T-helper 2 cell treated with Interferon-gamma antibody and Interleukin-4, amounts not matched to agents 5 μg/mL and 100 μg/mL, for 36 hours (primary cell): Measurements from ENCODE around the gene SPDYE6.
"Not testable (repeated sequence)": the region's sequence is repeated elsewhere in the genome, so short reads cannot be mapped to it uniquely, and the experiment has no call there.

ENCODE experiments used
- DNase-seq: peaks from one replicate; pipeline ENCODE4 v3.0.0; 2021; ENCODE audit warnings: low spot score
- H3K27ac Mint-ChIP-seq: one replicate; pipeline ENCODE4 v1.8.0; 2021; ENCODE audit warnings: mild to moderate bottlenecking, mixed read lengths
- H3K27me3 Mint-ChIP-seq: one replicate; pipeline ENCODE4 v1.8.0; 2021; ENCODE audit warnings: low read depth, mixed read lengths
- H3K36me3 Mint-ChIP-seq: one replicate; pipeline ENCODE4 v1.8.0; 2021; ENCODE audit warnings: low read depth, mixed read lengths
- H3K4me1 Mint-ChIP-seq: one replicate; pipeline ENCODE4 v1.8.0; 2021; ENCODE audit warnings: low read depth, mixed read lengths
- H3K4me3 Mint-ChIP-seq: one replicate; pipeline ENCODE4 v1.8.0; 2022; ENCODE audit warnings: mild to moderate bottlenecking, moderate library complexity, mixed read lengths
- H3K9me3 Mint-ChIP-seq: one replicate; pipeline ENCODE4 v1.8.0; 2021; ENCODE audit warnings: mixed read lengths

Gene SPDYE6

GRCh38 chr7:102387064-102387463 lies 30.8 kb upstream of the SPDYE6 start:
- no peak overlapping the region for H3K27ac Mint-ChIP-seq
- H3K36me3 Mint-ChIP-seq: peaks cover 8% of the 10 kb centered on the region
- H3K4me3 Mint-ChIP-seq: no peak overlapping the region
- H3K27me3 Mint-ChIP-seq: no peaks in the 10 kb centered on the region
- H3K4me1 Mint-ChIP-seq: no peaks in the 10 kb centered on the region
- H3K9me3 Mint-ChIP-seq: no peaks in the 10 kb centered on the region
- no peak for DNase-seq

- not testable (repeated sequence) for H3K27ac Mint-ChIP-seq, DNase-seq, H3K4me1 Mint-ChIP-seq, H3K9me3 Mint-ChIP-seq, H3K4me3 Mint-ChIP-seq, H3K27me3 Mint-ChIP-seq
- peaks cover 26% of the 10 kb centered on the region for H3K36me3 Mint-ChIP-seq
These were observed 25.6 kb upstream of the SPDYE6 start for GRCh38 chr7:102381696-102382425.

GRCh38 chr7:102380837-102381236 lies 24.6 kb upstream of the SPDYE6 start:
- H3K9me3 Mint-ChIP-seq, H3K27me3 Mint-ChIP-seq, H3K4me1 Mint-ChIP-seq, DNase-seq, H3K27ac Mint-ChIP-seq, H3K4me3 Mint-ChIP-seq: not testable (repeated sequence)
- H3K36me3 Mint-ChIP-seq: peaks cover 23% of the 10 kb centered on the region

- no peak for DNase-seq
- no peaks in the 10 kb centered on the region for H3K9me3 Mint-ChIP-seq
- H3K36me3 Mint-ChIP-seq: peaks cover 38% of the 10 kb centered on the region
- H3K4me1 Mint-ChIP-seq: peaks cover 5% of the 10 kb centered on the region
- no peak overlapping the region for H3K27ac Mint-ChIP-seq
- H3K27me3 Mint-ChIP-seq: no peaks in the 10 kb centered on the region
- H3K4me3 Mint-ChIP-seq: no peak overlapping the region
These were observed 20.8 kb upstream of the SPDYE6 start for GRCh38 chr7:102376964-102377466.

- H3K4me3 Mint-ChIP-seq, H3K4me1 Mint-ChIP-seq, H3K9me3 Mint-ChIP-seq, H3K27ac Mint-ChIP-seq, DNase-seq, H3K27me3 Mint-ChIP-seq: not testable (repeated sequence)
- H3K36me3 Mint-ChIP-seq: peaks cover 47% of the 10 kb centered on the region
These were observed 16.6 kb upstream of the SPDYE6 start for GRCh38 chr7:102372796-102373195.

- not testable (repeated sequence) for H3K27ac Mint-ChIP-seq, H3K27me3 Mint-ChIP-seq, DNase-seq, H3K4me1 Mint-ChIP-seq, H3K9me3 Mint-ChIP-seq, H3K4me3 Mint-ChIP-seq
- peaks cover 44% of the 10 kb centered on the region for H3K36me3 Mint-ChIP-seq
These were observed 13.8 kb upstream of the SPDYE6 start for GRCh38 chr7:102370038-102370437.

GRCh38 chr7:102365390-102365789 lies 9.1 kb upstream of the SPDYE6 start:
- H3K4me3 Mint-ChIP-seq: peak overlapping the region; percentile 91
- H3K27ac Mint-ChIP-seq, H3K4me1 Mint-ChIP-seq: not testable (repeated sequence)

GRCh38 chr7:102364394-102364886 lies 8.2 kb upstream of the SPDYE6 start:
- not testable (repeated sequence) for H3K9me3 Mint-ChIP-seq, H3K27me3 Mint-ChIP-seq, H3K4me1 Mint-ChIP-seq
- H3K36me3 Mint-ChIP-seq: peaks cover 18% of the 10 kb centered on the region
- peak overlapping the region; percentile 85 for H3K27ac Mint-ChIP-seq
- DNase-seq: peak; percentile 8
- peak overlapping the region; percentile 91 for H3K4me3 Mint-ChIP-seq

More at GRCh38 chr7:102365390-102365789, 9.1 kb upstream of the SPDYE6 start:
- not testable (repeated sequence) for H3K9me3 Mint-ChIP-seq, H3K27me3 Mint-ChIP-seq, DNase-seq
- peaks cover 25% of the 10 kb centered on the region for H3K36me3 Mint-ChIP-seq

GRCh38 chr7:102363549-102364393 lies 7.5 kb upstream of the SPDYE6 start:
- H3K9me3 Mint-ChIP-seq, H3K4me1 Mint-ChIP-seq, H3K27me3 Mint-ChIP-seq: not testable (repeated sequence)
- Mint-ChIP-seq H3K36me3 (peaks cover 18% of the 10 kb centered on the region), H3K27ac (peak overlapping the region; percentile 85), H3K4me3 (peak overlapping the region; percentile 91)
- peak; percentile 96 for DNase-seq

- not testable (repeated sequence) for H3K9me3 Mint-ChIP-seq, DNase-seq, H3K4me3 Mint-ChIP-seq, H3K27ac Mint-ChIP-seq, H3K4me1 Mint-ChIP-seq, H3K27me3 Mint-ChIP-seq, H3K36me3 Mint-ChIP-seq
These were observed 9.3 kb downstream of the SPDYE6 start for GRCh38 chr7:102346983-102347382.

GRCh38 chr7:102340599-102341368 lies 15.5 kb downstream of the SPDYE6 start:
- H3K36me3 Mint-ChIP-seq, H3K4me1 Mint-ChIP-seq, H3K27me3 Mint-ChIP-seq: not testable (repeated sequence)

GRCh38 chr7:102337420-102337819 lies 18.8 kb downstream of the SPDYE6 start:
- H3K27ac Mint-ChIP-seq, H3K4me1 Mint-ChIP-seq, H3K27me3 Mint-ChIP-seq, H3K9me3 Mint-ChIP-seq, DNase-seq, H3K36me3 Mint-ChIP-seq, H3K4me3 Mint-ChIP-seq: not testable (repeated sequence)

More at GRCh38 chr7:102340599-102341368, 15.5 kb downstream of the SPDYE6 start:
- H3K4me3 Mint-ChIP-seq, H3K27ac Mint-ChIP-seq, DNase-seq, H3K9me3 Mint-ChIP-seq: not testable (repeated sequence)

GRCh38 chr7:102337002-102337401 lies 19.2 kb downstream of the SPDYE6 start:
- not testable (repeated sequence) for H3K4me3 Mint-ChIP-seq, H3K27ac Mint-ChIP-seq, DNase-seq, H3K4me1 Mint-ChIP-seq, H3K36me3 Mint-ChIP-seq, H3K27me3 Mint-ChIP-seq, H3K9me3 Mint-ChIP-seq

- H3K9me3 Mint-ChIP-seq, H3K36me3 Mint-ChIP-seq, DNase-seq, H3K27me3 Mint-ChIP-seq, H3K4me1 Mint-ChIP-seq, H3K27ac Mint-ChIP-seq, H3K4me3 Mint-ChIP-seq: not testable (repeated sequence)
These were observed 20.7 kb downstream of the SPDYE6 start for GRCh38 chr7:102335574-102335973.
